Thoracic aorta (tissue), 2 donors: ENCODE measurements around the gene DYDC1. TPM values are rescaled to one million over a fixed set of nuclear protein-coding genes. Genes with fewer than 3 reads are reported as not detected.

Source experiments
- ATAC-seq: fragments of 150-250 bp; one replicate; pipeline ENCODE4 v1.8.0; 2017; ENCODE audit warnings: low read depth; ENCODE audit not compliant: insufficient number of reproducible peaks, low FRiP score
- DNase-seq: peaks from one replicate; pipeline ENCODE4 v3.0.0-alpha.2; 2020; ENCODE audit warnings: low spot score
- H3K27ac ChIP-seq, 2 donors: fragments of 200-600 bp; sonication (generic); 1 replicate in 1 of 2; 2 replicates in 1 of 2; pipeline ENCODE4 v1.5.1; 2016; ENCODE audit warnings: mild to moderate bottlenecking in 2 of 2, moderate library complexity in 2 of 2
- H3K27me3 ChIP-seq: fragments of 200-600 bp; sonication (generic); replicated peaks from 2 replicates; pipeline ENCODE4 v1.6.0; 2016; ENCODE audit warnings: mild to moderate bottlenecking; ENCODE audit not compliant: insufficient read depth
- H3K36me3 ChIP-seq: fragments of 200-600 bp; sonication (generic); one replicate; pipeline ENCODE4 v1.5.1; 2016
- H3K4me1 ChIP-seq, 2 donors: fragments of 200-600 bp; sonication (generic); 1 replicate in 1 of 2; 2 replicates in 1 of 2; pipeline versions ENCODE4 v1.5.1 to v1.6.0; 2016; ENCODE audit warnings: low read depth in 2 of 2, mild to moderate bottlenecking in 1 of 2; ENCODE audit not compliant: control insufficient read depth in 1 of 2
- H3K4me3 ChIP-seq: fragments of 200-600 bp; sonication (generic); 2 replicates; pipeline ENCODE4 v1.5.1; 2016; ENCODE audit warnings: mild to moderate bottlenecking
- H3K9me3 ChIP-seq: fragments of 200-600 bp; sonication (generic); 2 replicates; pipeline ENCODE4 v1.5.1; 2016
- CTCF ChIP-seq: fragments of 200-600 bp; sonication (generic); IDR thresholded peaks from one replicate; pipeline ENCODE4 v1.5.1; 2019; ENCODE audit warnings: antibody characterized with exemption
- total RNA-seq, 2 donors: library from RNA; depleted of rRNA; stranded (reverse); fragments of >200 nt; gene quantifications; one replicate each; pipeline versions ENCODE4 v1.1.0 to v1.2.3, GENCODE V29; 2016

Gene DYDC1
- total RNA-seq, 2 donors from 2014 or later = not detected

- no peak for ATAC-seq
- H3K27me3 ChIP-seq = no peaks in the 10 kb centered on the region
These were observed 66.9 kb downstream of the DYDC1 start, which contains the start of gene MAT1A for GRCh38 chr10:80289451-80290287. Gene MAT1A (minus strand): TSS chr10:80289658. CDS start chr10:80289423, 235 bp downstream.

GRCh38 chr10:80288849-80289248 is 67.7 kb downstream of the DYDC1 start:
- Histone ChIP-seq H3K27me3 (no peaks in the 10 kb centered on the region), H3K27ac (no peak overlapping the region), H3K36me3 (no peaks in the 10 kb centered on the region), H3K4me1 (no peaks in the 10 kb centered on the region), H3K9me3 (no peaks in the 10 kb centered on the region), H3K4me3 (no peak overlapping the region)
- no peak for ATAC-seq
- DNase-seq = no peak
- no peak for TF ChIP-seq CTCF

More at GRCh38 chr10:80289451-80290287, 66.9 kb downstream of the DYDC1 start, which contains the start of gene MAT1A:
- no peak for TF ChIP-seq CTCF
- Histone ChIP-seq H3K27ac (no peak within 1 kb of the TSS), H3K4me3 (no peak within 1 kb of the TSS), H3K4me1 (no peaks in the 10 kb centered on the region), H3K36me3 (no peaks in the 10 kb centered on the region), H3K9me3 (no peaks in the 10 kb centered on the region)
- no peak for DNase-seq

Other genes starting within 250 kb of the DYDC1 start
- 100 to 1,000 TPM in 1 of 2 donors, 10 to 100 TPM in 1; 42.7 to 123 TPM for gene PLAC9, start 224.0 kb downstream of the DYDC1 start, total RNA-seq
- 100 to 1,000 TPM; 130 to 198 TPM for gene ANXA11, start 151.2 kb downstream of the DYDC1 start, total RNA-seq
- not detected for gene MAT1A, start 67.1 kb downstream of the DYDC1 start, total RNA-seq
- not detected for gene DYDC2, start within 50 bp of the DYDC1 start, total RNA-seq
- gene PRXL2A, start 51.8 kb upstream of the DYDC1 start, total RNA-seq = 10 to 100 TPM; 23.5 to 24.1 TPM
- gene TSPAN14, start 97.6 kb upstream of the DYDC1 start, total RNA-seq = 10 to 100 TPM; 38.2 to 40.1 TPM
- gene SH2D4B, start 181.1 kb upstream of the DYDC1 start, total RNA-seq = under 1 TPM in 1 of 2 donors, not detected in 1; 0.92 TPM